ENCODE measurements around the gene F7.

DNA sequence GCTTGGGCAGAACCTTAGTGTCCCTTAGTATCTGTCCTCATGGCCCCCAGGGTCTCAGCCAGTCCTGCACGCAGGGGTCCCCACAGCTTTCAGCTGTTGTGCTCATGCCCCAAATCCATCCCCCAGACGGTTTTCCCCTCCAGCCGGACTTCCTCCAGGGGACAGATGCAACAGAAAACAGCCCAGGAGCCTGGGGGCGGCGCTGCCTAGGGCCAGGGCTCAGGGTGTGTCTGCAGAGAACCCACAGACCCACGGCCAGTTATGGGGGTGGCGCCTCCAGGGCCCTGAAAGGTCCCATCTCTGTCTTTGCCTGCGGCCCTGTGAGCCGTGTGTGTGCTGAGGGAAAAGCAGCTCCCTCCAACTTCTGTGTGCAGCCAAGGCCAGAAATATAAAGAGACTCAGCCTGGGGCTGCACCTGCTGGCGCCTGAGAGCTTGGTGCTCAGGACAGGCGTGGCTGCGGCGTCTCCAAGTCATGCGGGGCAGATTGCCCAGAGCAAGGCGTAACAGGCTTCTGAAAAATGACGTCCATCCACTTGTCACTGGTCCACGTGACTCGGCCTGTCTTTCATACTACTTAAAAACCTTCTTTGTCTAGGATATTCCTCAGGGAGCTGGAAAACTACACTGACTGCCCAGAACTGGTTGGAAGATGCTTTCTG is 22.1 kb upstream of the F7 start:
- TF ChIP-seq POLR2A (IDR thresholded peaks at IDR 0.05) = no peak
- TF ChIP-seq, protein P1, sequence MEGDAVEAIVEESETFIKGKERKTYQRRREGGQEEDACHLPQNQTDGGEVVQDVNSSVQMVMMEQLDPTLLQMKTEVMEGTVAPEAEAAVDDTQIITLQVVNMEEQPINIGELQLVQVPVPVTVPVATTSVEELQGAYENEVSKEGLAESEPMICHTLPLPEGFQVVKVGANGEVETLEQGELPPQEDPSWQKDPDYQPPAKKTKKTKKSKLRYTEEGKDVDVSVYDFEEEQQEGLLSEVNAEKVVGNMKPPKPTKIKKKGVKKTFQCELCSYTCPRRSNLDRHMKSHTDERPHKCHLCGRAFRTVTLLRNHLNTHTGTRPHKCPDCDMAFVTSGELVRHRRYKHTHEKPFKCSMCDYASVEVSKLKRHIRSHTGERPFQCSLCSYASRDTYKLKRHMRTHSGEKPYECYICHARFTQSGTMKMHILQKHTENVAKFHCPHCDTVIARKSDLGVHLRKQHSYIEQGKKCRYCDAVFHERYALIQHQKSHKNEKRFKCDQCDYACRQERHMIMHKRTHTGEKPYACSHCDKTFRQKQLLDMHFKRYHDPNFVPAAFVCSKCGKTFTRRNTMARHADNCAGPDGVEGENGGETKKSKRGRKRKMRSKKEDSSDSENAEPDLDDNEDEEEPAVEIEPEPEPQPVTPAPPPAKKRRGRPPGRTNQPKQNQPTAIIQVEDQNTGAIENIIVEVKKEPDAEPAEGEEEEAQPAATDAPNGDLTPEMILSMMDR (IDR thresholded peaks at IDR 0.05 in 4 of 5, conservative IDR thresholded peaks at IDR 0.05 in 1 of 5) = no peak
